Purkinje cell (primary cell): ENCODE results near the gene TWIST1. TPM values are rescaled to one million over a fixed set of nuclear protein-coding genes. Genes with fewer than 3 reads are reported as not detected.

Experiments used
- polyA plus RNA-seq: library from polyadenylated mRNA; unstranded; fragments of >200 nt; fragmentation: Nextera tagmentation; gene quantifications from 2 replicates; pipeline ENCODE4 v1.2.1, GENCODE V29; 2014

Gene TWIST1
- polyA plus RNA-seq, result not detected in 2 replicates

GRCh38 chr7:19117091-19117869, at the start of gene TWIST1:
Gene TWIST1 (minus strand): TSS chr7:19117636. CDS start chr7:19117321, 315 bp downstream.

GRCh38 chr7:19144661-19145433, 27.4 kb upstream of the TWIST1 start, which contains the start of gene FERD3L:
Gene FERD3L (minus strand): TSS chr7:19145421. CDS start chr7:19145362, 59 bp downstream.

Other genes with a start within 250 kb of the TWIST1 start
- not detected in 2 replicates for gene FERD3L, start 27.8 kb upstream of the TWIST1 start, polyA plus RNA-seq